Suprapubic skin (tissue), 3 donors: ENCODE data around the gene MEX3D.

Experiments
- POLR2A ChIP-seq, 2 donors: fragments of 450-650 bp; IDR thresholded peaks; one replicate each; pipeline ENCODE4 v1.6.1; 2017; ENCODE audit warnings: antibody characterized with exemption in 2 of 2, mild to moderate bottlenecking in 2 of 2, moderate library complexity in 2 of 2
- TF ChIP-seq, protein P1 (sequence below), 2 donors: fragments of 200-600 bp in 1 of 2; fragments of 450-650 bp in 1 of 2; sonication (generic) in 1 of 2; IDR thresholded peaks; one replicate each; pipeline ENCODE4 v1.5.1; 2016 to 2019; ENCODE audit warnings: antibody characterized with exemption in 2 of 2, mild to moderate bottlenecking in 1 of 2, moderate library complexity in 1 of 2

GRCh38 chr19:1585243-1585580 lies 17.1 kb upstream of the MEX3D start:
- TF ChIP-seq, protein P1, sequence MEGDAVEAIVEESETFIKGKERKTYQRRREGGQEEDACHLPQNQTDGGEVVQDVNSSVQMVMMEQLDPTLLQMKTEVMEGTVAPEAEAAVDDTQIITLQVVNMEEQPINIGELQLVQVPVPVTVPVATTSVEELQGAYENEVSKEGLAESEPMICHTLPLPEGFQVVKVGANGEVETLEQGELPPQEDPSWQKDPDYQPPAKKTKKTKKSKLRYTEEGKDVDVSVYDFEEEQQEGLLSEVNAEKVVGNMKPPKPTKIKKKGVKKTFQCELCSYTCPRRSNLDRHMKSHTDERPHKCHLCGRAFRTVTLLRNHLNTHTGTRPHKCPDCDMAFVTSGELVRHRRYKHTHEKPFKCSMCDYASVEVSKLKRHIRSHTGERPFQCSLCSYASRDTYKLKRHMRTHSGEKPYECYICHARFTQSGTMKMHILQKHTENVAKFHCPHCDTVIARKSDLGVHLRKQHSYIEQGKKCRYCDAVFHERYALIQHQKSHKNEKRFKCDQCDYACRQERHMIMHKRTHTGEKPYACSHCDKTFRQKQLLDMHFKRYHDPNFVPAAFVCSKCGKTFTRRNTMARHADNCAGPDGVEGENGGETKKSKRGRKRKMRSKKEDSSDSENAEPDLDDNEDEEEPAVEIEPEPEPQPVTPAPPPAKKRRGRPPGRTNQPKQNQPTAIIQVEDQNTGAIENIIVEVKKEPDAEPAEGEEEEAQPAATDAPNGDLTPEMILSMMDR (IDR thresholded peaks at IDR 0.05) = no peak
- no peak for TF ChIP-seq POLR2A (IDR thresholded peaks at IDR 0.05)
